ENCODE results near the gene PACSIN2. TPM values are rescaled to one million over a fixed set of nuclear protein-coding genes. Genes with fewer than 3 reads are reported as not detected.

Gene PACSIN2
- total RNA-seq, 1 donor from 2014 or later = 61.0 TPM

GRCh38 chr22:42842658-42843370 lies 172.1 kb downstream of the PACSIN2 start:
- no peak overlapping the region for H3K27ac Mint-ChIP-seq
- no peak overlapping the region for H3K4me3 Mint-ChIP-seq (ENCODE audit: low read depth)
- no peaks in the 10 kb centered on the region for H3K9me3 Mint-ChIP-seq (ENCODE audit: low read depth)
- H3K4me1 Mint-ChIP-seq (ENCODE audit: low read depth) = no peaks in the 10 kb centered on the region
- H3K27me3 Mint-ChIP-seq = no peaks in the 10 kb centered on the region
- no peak for DNase-seq (ENCODE audit: low spot score, unreplicated experiment)
- TF ChIP-seq, protein P1, sequence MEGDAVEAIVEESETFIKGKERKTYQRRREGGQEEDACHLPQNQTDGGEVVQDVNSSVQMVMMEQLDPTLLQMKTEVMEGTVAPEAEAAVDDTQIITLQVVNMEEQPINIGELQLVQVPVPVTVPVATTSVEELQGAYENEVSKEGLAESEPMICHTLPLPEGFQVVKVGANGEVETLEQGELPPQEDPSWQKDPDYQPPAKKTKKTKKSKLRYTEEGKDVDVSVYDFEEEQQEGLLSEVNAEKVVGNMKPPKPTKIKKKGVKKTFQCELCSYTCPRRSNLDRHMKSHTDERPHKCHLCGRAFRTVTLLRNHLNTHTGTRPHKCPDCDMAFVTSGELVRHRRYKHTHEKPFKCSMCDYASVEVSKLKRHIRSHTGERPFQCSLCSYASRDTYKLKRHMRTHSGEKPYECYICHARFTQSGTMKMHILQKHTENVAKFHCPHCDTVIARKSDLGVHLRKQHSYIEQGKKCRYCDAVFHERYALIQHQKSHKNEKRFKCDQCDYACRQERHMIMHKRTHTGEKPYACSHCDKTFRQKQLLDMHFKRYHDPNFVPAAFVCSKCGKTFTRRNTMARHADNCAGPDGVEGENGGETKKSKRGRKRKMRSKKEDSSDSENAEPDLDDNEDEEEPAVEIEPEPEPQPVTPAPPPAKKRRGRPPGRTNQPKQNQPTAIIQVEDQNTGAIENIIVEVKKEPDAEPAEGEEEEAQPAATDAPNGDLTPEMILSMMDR (IDR thresholded peaks at IDR 0.05; ENCODE audit: unreplicated experiment) = no peak
- H3K36me3 Mint-ChIP-seq (ENCODE audit: insufficient read depth) = peaks cover 24% of the 10 kb centered on the region

DNA sequence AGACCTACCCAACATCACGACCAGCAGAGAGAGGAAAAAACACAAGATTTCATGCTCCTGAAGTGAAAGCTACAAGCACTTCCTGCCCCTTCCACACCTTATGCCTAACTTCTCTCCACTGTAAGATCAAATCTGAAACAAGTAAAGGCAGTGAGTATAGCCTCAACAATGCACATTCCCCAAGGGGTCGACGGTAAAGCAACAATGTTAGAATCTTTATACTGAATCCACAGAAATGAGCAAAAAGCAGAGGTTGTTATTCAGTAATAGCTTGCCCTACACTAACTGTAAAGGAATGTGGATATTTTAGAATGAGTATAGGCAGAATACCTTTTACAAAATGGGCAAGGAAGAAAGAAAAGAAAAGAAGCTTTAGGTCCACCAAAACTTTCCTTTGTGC lies 173.5 kb downstream of the PACSIN2 start:
- H3K36me3 Mint-ChIP-seq (ENCODE audit: insufficient read depth) = peaks cover 24% of the 10 kb centered on the region
- H3K27ac Mint-ChIP-seq = no peak overlapping the region
- no peak overlapping the region for H3K4me3 Mint-ChIP-seq (ENCODE audit: low read depth)
- no peak for DNase-seq (ENCODE audit: low spot score, unreplicated experiment)
- TF ChIP-seq, protein P1 (IDR thresholded peaks at IDR 0.05; ENCODE audit: unreplicated experiment) = no peak
- H3K27me3 Mint-ChIP-seq = no peaks in the 10 kb centered on the region
- H3K9me3 Mint-ChIP-seq (ENCODE audit: low read depth) = no peaks in the 10 kb centered on the region
- H3K4me1 Mint-ChIP-seq (ENCODE audit: low read depth) = no peaks in the 10 kb centered on the region

DNA sequence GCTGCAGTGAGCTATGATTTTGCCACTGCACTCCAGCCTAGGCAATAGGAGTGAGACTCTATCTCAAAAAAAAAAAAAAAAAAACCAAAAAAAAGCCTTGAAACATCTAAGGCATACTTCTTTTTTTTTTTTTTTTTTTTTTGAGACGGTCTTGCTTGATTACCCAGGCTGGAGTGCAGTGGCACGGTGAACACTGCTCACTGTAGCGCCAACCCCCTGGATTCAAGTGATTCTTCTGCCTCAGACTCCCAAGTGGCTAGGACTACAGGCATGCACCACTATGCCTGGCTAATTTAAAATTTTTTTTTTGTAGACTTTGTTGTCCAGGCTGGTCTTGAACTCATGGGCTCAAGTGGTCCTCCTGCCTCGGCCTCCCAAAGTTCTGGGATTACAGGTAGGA lies 177.4 kb downstream of the PACSIN2 start:
- TF ChIP-seq, protein P1 (IDR thresholded peaks at IDR 0.05; ENCODE audit: unreplicated experiment) = no peak
- no peak overlapping the region for H3K27ac Mint-ChIP-seq
- H3K4me1 Mint-ChIP-seq (ENCODE audit: low read depth) = no peaks in the 10 kb centered on the region
- no peak overlapping the region for H3K4me3 Mint-ChIP-seq (ENCODE audit: low read depth)
- H3K9me3 Mint-ChIP-seq (ENCODE audit: low read depth) = no peaks in the 10 kb centered on the region
- no peaks in the 10 kb centered on the region for H3K27me3 Mint-ChIP-seq
- no peak for DNase-seq (ENCODE audit: low spot score, unreplicated experiment)
- H3K36me3 Mint-ChIP-seq (ENCODE audit: insufficient read depth) = peaks cover 27% of the 10 kb centered on the region

GRCh38 chr22:42836026-42836425 lies 178.9 kb downstream of the PACSIN2 start:
- H3K4me1 Mint-ChIP-seq (ENCODE audit: low read depth) = no peaks in the 10 kb centered on the region
- H3K9me3 Mint-ChIP-seq (ENCODE audit: low read depth) = no peaks in the 10 kb centered on the region
- no peaks in the 10 kb centered on the region for H3K27me3 Mint-ChIP-seq
- H3K36me3 Mint-ChIP-seq (ENCODE audit: insufficient read depth) = peaks cover 23% of the 10 kb centered on the region
- DNase-seq (ENCODE audit: low spot score, unreplicated experiment) = no peak
- no peak overlapping the region for H3K27ac Mint-ChIP-seq
- no peak overlapping the region for H3K4me3 Mint-ChIP-seq (ENCODE audit: low read depth)
- TF ChIP-seq, protein P1 (IDR thresholded peaks at IDR 0.05; ENCODE audit: unreplicated experiment) = no peak

DNA sequence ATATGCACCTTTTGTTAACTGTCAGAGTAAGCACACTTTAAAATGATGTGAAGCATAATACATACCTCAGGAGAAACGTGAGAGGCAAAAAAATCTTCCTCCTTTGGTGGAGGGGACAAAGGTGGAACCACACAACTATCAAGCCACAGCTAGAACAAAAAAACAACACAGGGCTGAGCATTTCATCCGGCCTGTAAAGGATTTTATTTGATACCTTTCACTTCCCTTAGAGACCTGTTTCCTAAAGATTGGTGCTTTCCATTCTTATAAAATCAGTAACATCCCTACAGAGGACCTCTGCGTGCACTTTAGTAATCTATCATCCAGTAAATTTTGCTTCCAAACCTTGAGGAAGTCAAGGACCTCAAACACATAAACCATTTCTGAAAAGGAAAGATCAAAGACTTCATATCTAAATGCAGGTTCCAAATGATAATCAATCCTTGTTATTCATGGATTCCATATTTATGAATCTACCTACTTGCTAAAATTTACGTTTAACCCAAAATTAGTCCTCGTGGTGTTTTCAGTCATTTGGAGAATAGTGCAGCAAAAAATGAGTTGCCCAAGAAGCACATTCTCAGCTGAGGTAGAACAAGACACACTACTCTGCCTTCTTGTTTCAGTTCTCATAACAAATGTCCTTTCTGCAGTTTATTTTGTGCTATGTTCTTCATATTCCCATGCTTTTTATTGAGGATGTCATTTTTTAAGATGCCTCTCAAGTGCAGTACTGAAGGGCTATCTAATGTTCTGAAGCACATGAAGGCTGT lies 180.6 kb downstream of the PACSIN2 start:
- H3K4me1 Mint-ChIP-seq (ENCODE audit: low read depth) = no peaks in the 10 kb centered on the region
- H3K27ac Mint-ChIP-seq = no peak overlapping the region
- DNase-seq (ENCODE audit: low spot score, unreplicated experiment) = no peak
- TF ChIP-seq, protein P1 (IDR thresholded peaks at IDR 0.05; ENCODE audit: unreplicated experiment) = no peak
- H3K4me3 Mint-ChIP-seq (ENCODE audit: low read depth) = no peak overlapping the region
- peaks cover 21% of the 10 kb centered on the region for H3K36me3 Mint-ChIP-seq (ENCODE audit: insufficient read depth)
- no peaks in the 10 kb centered on the region for H3K27me3 Mint-ChIP-seq
- no peaks in the 10 kb centered on the region for H3K9me3 Mint-ChIP-seq (ENCODE audit: low read depth)
